ENCODE measurements around the gene APOL2. TPM values are rescaled to one million over a fixed set of nuclear protein-coding genes. Genes with fewer than 3 reads are reported as not detected.
"Not testable (repeated sequence)": the region's sequence is repeated elsewhere in the genome, so short reads cannot be mapped to it uniquely, and the experiment has no call there.

Gene APOL2
- total RNA-seq, 1 donor: 56.1 TPM

DNA sequence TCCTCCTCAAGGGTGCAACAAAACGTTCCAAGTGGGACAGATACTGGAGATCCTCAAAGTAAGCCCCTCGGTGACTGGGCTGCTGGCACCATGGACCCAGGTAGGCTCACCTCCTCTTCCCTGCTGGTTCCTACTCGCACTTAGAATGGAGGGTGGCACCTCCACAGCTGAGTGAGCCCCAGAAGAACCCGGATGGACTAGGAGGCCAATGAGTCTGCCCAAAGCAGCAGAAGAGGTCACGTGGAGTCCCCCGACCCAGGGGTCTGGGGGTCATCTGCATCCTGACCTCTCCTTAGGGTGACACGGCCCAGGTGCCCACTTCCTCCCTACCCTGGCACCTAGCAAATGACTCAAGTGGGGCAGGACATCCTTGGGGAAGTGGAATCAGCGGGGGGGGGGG, 18.0 kb upstream of the APOL2 start:
- Histone ChIP-seq H3K36me3 (ENCODE audit: insufficient read depth, low read length) (peaks cover 4% of the 10 kb centered on the region), H2AFZ (ENCODE audit: low read length) (no peak overlapping the region), H4K20me1 (ENCODE audit: insufficient read depth, low read length) (no peaks in the 10 kb centered on the region), H3K4me2 (ENCODE audit: insufficient read depth, low read length) (no peak overlapping the region), H3K4me1 (ENCODE audit: insufficient read depth, low read length) (peaks cover 19% of the 10 kb centered on the region), H3K9me3 (ENCODE audit: low read depth, low read length) (no peaks in the 10 kb centered on the region), H3K4me3 (ENCODE audit: insufficient read depth, low read length) (no peak overlapping the region), H3K27ac (ENCODE audit: low read depth, low read length) (no peak overlapping the region), H3K27me3 (ENCODE audit: insufficient read depth, low read length) (no peaks in the 10 kb centered on the region), H3K79me2 (ENCODE audit: insufficient read depth, low read length) (no peaks in the 10 kb centered on the region)
- TF ChIP-seq, protein P1, sequence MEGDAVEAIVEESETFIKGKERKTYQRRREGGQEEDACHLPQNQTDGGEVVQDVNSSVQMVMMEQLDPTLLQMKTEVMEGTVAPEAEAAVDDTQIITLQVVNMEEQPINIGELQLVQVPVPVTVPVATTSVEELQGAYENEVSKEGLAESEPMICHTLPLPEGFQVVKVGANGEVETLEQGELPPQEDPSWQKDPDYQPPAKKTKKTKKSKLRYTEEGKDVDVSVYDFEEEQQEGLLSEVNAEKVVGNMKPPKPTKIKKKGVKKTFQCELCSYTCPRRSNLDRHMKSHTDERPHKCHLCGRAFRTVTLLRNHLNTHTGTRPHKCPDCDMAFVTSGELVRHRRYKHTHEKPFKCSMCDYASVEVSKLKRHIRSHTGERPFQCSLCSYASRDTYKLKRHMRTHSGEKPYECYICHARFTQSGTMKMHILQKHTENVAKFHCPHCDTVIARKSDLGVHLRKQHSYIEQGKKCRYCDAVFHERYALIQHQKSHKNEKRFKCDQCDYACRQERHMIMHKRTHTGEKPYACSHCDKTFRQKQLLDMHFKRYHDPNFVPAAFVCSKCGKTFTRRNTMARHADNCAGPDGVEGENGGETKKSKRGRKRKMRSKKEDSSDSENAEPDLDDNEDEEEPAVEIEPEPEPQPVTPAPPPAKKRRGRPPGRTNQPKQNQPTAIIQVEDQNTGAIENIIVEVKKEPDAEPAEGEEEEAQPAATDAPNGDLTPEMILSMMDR (IDR thresholded peaks at IDR 0.05; ENCODE audit: extremely low read depth, low read depth, low read length): no peak
- no peak for DNase-seq (ENCODE audit: insufficient read length, low spot score, missing footprints)

DNA sequence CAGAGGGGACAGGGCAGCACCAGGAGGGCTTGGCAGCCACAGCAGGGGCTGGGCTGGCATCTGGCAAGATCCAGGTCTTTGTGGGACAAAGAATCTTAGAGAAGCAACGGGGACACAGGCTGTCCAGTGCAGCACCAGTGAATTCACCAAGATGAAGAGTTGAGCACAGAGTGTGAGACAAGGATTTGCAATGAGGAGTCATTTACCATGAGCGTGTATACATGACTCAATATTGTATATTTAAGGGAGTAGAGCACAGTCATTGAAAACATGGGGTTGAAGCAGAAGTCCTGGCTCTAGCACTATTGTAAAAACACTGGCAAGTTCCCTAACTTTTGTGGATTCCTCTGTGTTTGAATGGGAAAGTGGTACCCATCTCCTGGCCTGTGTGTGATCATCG, 17.2 kb upstream of the APOL2 start:
- Histone ChIP-seq H3K4me1 (ENCODE audit: insufficient read depth, low read length) (peaks cover 19% of the 10 kb centered on the region), H3K27ac (ENCODE audit: low read depth, low read length) (no peak overlapping the region), H3K27me3 (ENCODE audit: insufficient read depth, low read length) (no peaks in the 10 kb centered on the region), H3K9me3 (ENCODE audit: low read depth, low read length) (no peaks in the 10 kb centered on the region), H4K20me1 (ENCODE audit: insufficient read depth, low read length) (no peaks in the 10 kb centered on the region), H3K4me3 (ENCODE audit: insufficient read depth, low read length) (no peak overlapping the region), H3K79me2 (ENCODE audit: insufficient read depth, low read length) (no peaks in the 10 kb centered on the region), H3K4me2 (ENCODE audit: insufficient read depth, low read length) (no peak overlapping the region), H3K36me3 (ENCODE audit: insufficient read depth, low read length) (no peaks in the 10 kb centered on the region), H2AFZ (ENCODE audit: low read length) (no peak overlapping the region)
- DNase-seq (ENCODE audit: insufficient read length, low spot score, missing footprints): no peak
- TF ChIP-seq, protein P1 (IDR thresholded peaks at IDR 0.05; ENCODE audit: extremely low read depth, low read depth, low read length): no peak

DNA sequence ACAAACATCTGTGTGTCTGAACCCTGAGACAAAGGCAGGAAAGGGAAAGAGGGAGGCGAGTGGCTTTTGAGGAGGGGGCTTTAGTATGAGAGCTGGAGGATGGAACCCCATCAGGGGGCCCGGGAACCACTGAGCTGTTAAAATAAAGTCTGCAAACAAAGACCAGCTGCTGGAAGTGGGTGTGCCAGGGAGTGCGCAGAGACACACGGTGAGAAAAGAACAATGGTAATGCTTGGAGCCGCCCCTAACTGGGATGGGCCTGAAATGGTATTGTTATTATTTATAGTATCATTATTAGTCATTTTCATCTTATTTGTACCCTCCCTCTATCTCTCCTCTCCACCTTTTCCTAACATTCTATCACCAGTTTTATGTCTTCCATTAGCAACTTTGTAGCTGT, 16.2 kb upstream of the APOL2 start:
- not testable (repeated sequence) for DNase-seq (ENCODE audit: insufficient read length, low spot score, missing footprints); H3K27me3 ChIP-seq (ENCODE audit: insufficient read depth, low read length); H3K27ac ChIP-seq (ENCODE audit: low read depth, low read length); H3K4me3 ChIP-seq (ENCODE audit: insufficient read depth, low read length); H3K79me2 ChIP-seq (ENCODE audit: insufficient read depth, low read length); H4K20me1 ChIP-seq (ENCODE audit: insufficient read depth, low read length); H3K36me3 ChIP-seq (ENCODE audit: insufficient read depth, low read length); H3K9me3 ChIP-seq (ENCODE audit: low read depth, low read length); H3K4me2 ChIP-seq (ENCODE audit: insufficient read depth, low read length); H2AFZ ChIP-seq (ENCODE audit: low read length)
- H3K4me1 ChIP-seq (ENCODE audit: insufficient read depth, low read length): peaks cover 19% of the 10 kb centered on the region

DNA sequence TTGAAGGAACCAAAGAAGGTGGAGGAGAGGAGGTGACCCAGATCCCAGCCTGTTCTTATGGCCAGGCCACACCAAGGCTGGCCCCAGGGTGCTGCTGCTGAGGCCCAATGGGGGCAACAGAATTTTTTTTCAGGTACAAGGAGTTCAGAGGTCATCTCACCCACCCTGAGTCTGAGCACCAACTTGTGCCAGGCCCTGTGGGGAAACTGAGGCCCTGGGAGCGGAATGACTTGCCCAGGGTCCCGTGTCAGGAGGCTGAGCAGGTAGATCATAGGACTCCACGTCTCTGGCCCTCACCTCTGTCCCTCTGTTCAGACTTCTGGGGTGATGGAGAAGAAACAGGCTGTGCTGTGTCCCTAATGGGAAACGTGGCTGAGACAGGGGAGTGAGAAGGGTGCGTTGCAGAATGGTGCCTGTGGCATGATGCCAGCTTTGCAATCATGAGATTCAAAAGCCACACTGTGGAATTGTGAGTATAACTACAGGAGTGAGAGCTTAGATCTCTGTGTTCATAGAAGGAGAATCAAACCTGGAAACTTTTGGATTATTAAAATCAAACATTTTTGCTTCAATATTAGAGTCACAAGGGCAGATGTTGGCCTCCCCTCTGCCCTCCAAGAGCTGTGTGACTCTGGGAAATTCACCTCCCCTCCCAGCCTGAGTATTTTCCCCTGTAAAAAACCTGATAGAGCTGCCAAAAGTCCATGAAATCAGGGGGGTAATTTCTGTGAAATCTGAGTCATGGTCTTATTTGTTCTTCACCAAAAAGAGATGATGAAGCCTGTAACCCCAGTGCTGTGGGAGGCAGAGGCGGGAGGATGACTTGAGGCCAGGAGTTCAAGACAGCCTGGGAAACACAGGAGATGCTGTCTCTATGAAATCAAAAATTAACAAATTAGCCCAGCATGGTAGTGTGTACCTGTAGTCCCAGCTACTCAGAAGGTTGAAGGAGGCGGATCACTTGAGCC, 14.5 kb upstream of the APOL2 start:
- no peak for DNase-seq (ENCODE audit: insufficient read length, low spot score, missing footprints)
- H3K79me2 ChIP-seq (ENCODE audit: insufficient read depth, low read length): no peaks in the 10 kb centered on the region
- no peak overlapping the region for H3K27ac ChIP-seq (ENCODE audit: low read depth, low read length)
- no peaks in the 10 kb centered on the region for H3K36me3 ChIP-seq (ENCODE audit: insufficient read depth, low read length)
- H2AFZ ChIP-seq (ENCODE audit: low read length): peak overlapping the region; percentile 84
- peak overlapping the region; percentile 89 for H3K4me2 ChIP-seq (ENCODE audit: insufficient read depth, low read length)
- no peaks in the 10 kb centered on the region for H3K27me3 ChIP-seq (ENCODE audit: insufficient read depth, low read length)
- TF ChIP-seq, protein P1 (IDR thresholded peaks at IDR 0.05; ENCODE audit: extremely low read depth, low read depth, low read length): no peak
- H4K20me1 ChIP-seq (ENCODE audit: insufficient read depth, low read length): no peaks in the 10 kb centered on the region
- peak overlapping the region; percentile 70 for H3K4me3 ChIP-seq (ENCODE audit: insufficient read depth, low read length)
- H3K9me3 ChIP-seq (ENCODE audit: low read depth, low read length): no peaks in the 10 kb centered on the region
- peaks cover 19% of the 10 kb centered on the region for H3K4me1 ChIP-seq (ENCODE audit: insufficient read depth, low read length)

Data from osteoblast (primary cell).